ENCODE results near the gene MGAT3.

GRCh38 chr22:39473851-39474250, 17.0 kb downstream of the MGAT3 start:
- TF ChIP-seq CTCF (IDR thresholded peaks at IDR 0.05), result no peak
- no peak for TF ChIP-seq POLR2A (IDR thresholded peaks at IDR 0.05)

Data from thyroid gland (tissue), 4 donors.